GM18502 (cell line): ENCODE measurements around the gene OR2A5.
"Not testable (repeated sequence)": the region's sequence is repeated elsewhere in the genome, so short reads cannot be mapped to it uniquely, and the experiment has no call there.

Experiments used
- ATAC-seq: cut with Tn5 transposase; IDR thresholded peaks from one replicate; pipeline ENCODE4 v1.9.1; 2021; ENCODE audit warnings: mild to moderate bottlenecking; ENCODE audit not compliant: unreplicated experiment, poor library complexity

The OR2A5 gene

GRCh38 chr7:144032985-144033709 is 15.6 kb upstream of the OR2A5 start:
- no peak for ATAC-seq

DNA sequence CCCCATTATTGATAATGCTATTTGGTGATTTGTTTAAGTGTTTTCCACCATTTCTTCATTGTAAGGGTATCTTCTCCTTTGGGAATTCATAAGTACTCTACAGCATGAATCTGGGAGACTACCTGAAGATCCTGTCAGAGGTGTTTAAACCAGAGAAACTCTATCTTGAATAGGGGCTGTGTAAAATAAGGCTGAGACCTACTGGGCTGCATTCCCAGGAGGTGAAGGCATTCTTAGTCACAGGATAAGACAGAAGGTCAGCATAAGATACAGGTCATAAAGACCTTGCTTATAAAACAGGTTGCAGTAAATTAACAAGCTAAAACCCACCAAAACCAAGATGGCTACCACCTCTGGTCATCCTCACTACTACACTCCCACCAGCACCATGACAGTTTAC is 13.4 kb upstream of the OR2A5 start:
- no peak for ATAC-seq

- no peak for ATAC-seq
Observed at GRCh38 chr7:144036302-144036885, 12.4 kb upstream of the OR2A5 start.

GRCh38 chr7:144037414-144038035 is 11.2 kb upstream of the OR2A5 start:
- no peak for ATAC-seq

DNA sequence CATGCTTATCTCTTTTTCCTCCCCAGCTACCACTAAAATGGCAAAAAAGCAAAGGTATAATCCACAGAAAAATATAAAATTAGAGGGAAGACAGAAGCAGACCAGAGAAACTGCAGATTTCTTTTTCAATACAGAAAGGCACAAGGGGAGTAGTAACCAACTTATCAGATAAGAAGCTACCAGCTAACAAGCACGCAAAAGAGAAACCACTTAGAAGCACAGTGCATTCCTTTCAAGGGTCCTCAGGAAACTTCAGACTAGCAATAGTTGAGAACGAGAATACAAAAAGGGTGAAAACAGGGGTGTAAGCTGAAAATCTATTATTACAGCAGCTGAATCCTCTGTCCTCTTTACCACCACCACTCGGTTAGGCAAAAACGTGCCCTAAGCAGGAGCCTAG is 9.9 kb upstream of the OR2A5 start:
- ATAC-seq, result no peak

GRCh38 chr7:144049491-144049890 is 743 bp downstream of the OR2A5 start:
- no peak for ATAC-seq

GRCh38 chr7:144050093-144050492 is 1.3 kb downstream of the OR2A5 start:
- ATAC-seq, result no peak

GRCh38 chr7:144050884-144051283 is 2.1 kb downstream of the OR2A5 start:
- not testable (repeated sequence) for ATAC-seq

- no peak for ATAC-seq
Observed at GRCh38 chr7:144057954-144058353, 9.2 kb downstream of the OR2A5 start.

DNA sequence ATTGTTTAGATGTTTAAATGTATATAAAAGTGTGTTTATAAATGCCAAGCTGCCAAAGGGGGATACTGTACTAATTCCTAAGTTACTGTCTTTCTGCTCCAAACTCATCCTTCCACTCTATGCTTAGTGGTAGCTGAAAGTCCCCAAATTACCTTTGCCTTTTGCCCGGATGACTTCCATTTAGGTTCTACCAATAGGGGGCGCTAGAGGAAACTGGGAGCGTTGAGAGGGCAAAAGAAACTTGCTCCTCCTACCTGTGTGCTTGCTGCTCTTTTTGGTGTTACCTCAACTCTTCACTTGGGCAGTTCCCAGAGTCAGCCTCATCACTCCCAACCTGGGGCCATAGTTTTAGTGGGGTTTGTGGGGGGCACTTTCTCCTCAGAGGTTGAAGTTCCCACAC is 15.0 kb downstream of the OR2A5 start:
- ATAC-seq, result no peak

GRCh38 chr7:144069511-144069910 is 20.8 kb downstream of the OR2A5 start, which contains the start of gene OR2A25:
Gene OR2A25 (plus strand): TSS chr7:144069811. CDS start chr7:144074220, 4,409 bp downstream.
- ATAC-seq, result no peak

GRCh38 chr7:144069953-144070352 is 21.2 kb downstream of the OR2A5 start:
- no peak for ATAC-seq

GRCh38 chr7:144074374-144074773 is 25.6 kb downstream of the OR2A5 start:
- no peak for ATAC-seq

- ATAC-seq, result no peak
Observed at GRCh38 chr7:144085978-144086377, 37.2 kb downstream of the OR2A5 start, which contains the start of gene OR2A12. Gene OR2A12 (plus strand): TSS chr7:144086278. CDS start chr7:144095108, 8,830 bp downstream.

DNA sequence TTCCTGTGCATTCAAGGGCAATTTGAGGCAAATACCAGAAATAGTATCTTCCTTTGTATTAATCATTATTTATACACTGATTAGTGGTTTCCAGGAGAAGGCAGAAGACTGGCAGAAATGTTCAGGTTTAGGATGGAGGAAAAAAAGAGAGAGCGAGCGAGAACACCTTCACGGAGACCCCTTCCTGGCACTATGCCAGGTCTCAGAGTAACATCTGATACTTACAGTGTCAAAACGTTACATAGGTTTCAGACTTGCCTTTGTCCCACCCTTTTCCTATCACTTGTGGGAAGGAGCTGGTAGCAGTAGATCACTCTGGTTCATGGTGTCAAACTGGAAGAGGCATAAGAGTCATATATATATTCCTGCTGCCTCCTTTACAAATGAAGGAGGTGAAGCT is 38.0 kb downstream of the OR2A5 start:
- ATAC-seq, result no peak

GRCh38 chr7:144087230-144087629 is 38.5 kb downstream of the OR2A5 start:
- no peak for ATAC-seq

GRCh38 chr7:144090667-144091066 is 41.9 kb downstream of the OR2A5 start:
- ATAC-seq, result no peak

- ATAC-seq, result no peak
Observed at GRCh38 chr7:144098776-144099175, 50.0 kb downstream of the OR2A5 start.

- no peak for ATAC-seq
Observed at GRCh38 chr7:144100607-144101006, 51.9 kb downstream of the OR2A5 start.

DNA sequence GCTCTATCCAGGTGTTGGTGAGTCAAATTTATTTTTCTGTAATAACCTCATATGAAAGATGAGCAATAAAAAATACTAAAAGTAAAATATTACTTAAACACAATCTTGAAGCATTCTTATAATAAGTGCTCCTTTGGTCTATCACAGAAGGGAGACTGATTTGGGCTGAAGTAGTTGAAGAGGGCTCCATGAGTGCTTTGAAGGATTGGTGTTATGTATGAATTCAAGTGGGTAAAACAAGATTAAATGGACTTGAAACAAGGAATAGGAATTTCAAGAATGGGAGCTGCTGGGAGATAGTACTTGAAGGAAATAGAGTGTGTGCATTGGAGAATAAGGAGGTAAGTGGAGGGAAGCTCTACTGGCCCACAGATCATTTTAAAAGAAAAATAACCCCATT is 53.3 kb downstream of the OR2A5 start:
- no peak for ATAC-seq

DNA sequence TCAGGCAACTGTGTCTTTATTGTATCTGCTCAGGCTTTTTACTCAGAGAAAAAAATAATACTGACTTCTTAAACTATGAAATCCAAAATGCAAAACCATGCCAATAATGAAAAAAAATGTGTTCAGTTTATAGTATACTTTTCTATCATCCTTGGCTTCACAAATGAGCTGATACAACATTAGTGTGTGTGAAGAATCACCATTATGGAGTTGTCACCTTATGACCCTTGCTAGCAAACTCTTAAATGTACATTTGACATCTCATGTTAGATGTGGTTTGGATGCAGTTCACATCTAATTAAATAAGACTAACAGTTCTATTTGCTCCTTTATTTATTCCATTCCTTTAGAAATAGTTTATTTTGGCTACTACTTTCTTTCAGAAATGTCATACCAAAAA is 56.5 kb downstream of the OR2A5 start:
- ATAC-seq, result no peak
